K562 (cell line): ENCODE results near the gene RTN4. TPM values are rescaled to one million over a fixed set of nuclear protein-coding genes. Genes with fewer than 3 reads are reported as not detected.
A peak's percentile ranks its signal among the peaks of the same experiment; 100 is the strongest.

Experiments used
- CBFB ChIP-seq: sonication (generic); formaldehyde crosslinking; IDR thresholded peaks from 2 replicates; pipeline ENCODE4 v1.4.0; 2020; ENCODE audit warnings: mild to moderate bottlenecking, missing genetic modification reagents
- CHD1 ChIP-seq: fragments of 200-600 bp; sonication (generic); IDR thresholded peaks from one replicate; pipeline ENCODE4 v1.6.1; 2012; ENCODE audit warnings: mild to moderate bottlenecking, moderate library complexity, low read length, inconsistent platforms
- E2F1 ChIP-seq: sonication (generic); formaldehyde crosslinking; IDR thresholded peaks from 2 replicates; pipeline ENCODE4 v1.8.1; 2023; ENCODE audit warnings: mild to moderate bottlenecking, missing genetic modification reagents, moderate library complexity
- ELF2 ChIP-seq: fragments of 250-450 bp; sonication (Bioruptor Pico); IDR thresholded peaks from 2 replicates; pipeline ENCODE4 v1.5.0; 2021; ENCODE audit warnings: mild to moderate bottlenecking
- FOXJ2 ChIP-seq: fragments of 200-800 bp; sonication (Bioruptor generic); IDR thresholded peaks from 2 replicates; pipeline ENCODE4 v1.6.1; 2016; ENCODE audit warnings: missing genetic modification characterization, missing compliant biosample characterization
- FOXJ3 ChIP-seq: sonication (generic); formaldehyde crosslinking; IDR thresholded peaks from 2 replicates; pipeline ENCODE4 v1.4.0; 2020; ENCODE audit warnings: mild to moderate bottlenecking, missing genetic modification reagents
- HDAC6 ChIP-seq: IDR thresholded peaks from 2 replicates; pipeline ENCODE4 v1.6.1; 2012; ENCODE audit warnings: low read depth, mild to moderate bottlenecking, control low read depth, inconsistent platforms, low read length, moderate library complexity
- IRF9 ChIP-seq: fragments of 450-650 bp; IDR thresholded peaks from 2 replicates; pipeline ENCODE4 v1.6.1; 2016; ENCODE audit warnings: missing biosample characterization, missing genetic modification characterization
- PRMT5 ChIP-seq: sonication (generic); formaldehyde crosslinking; IDR thresholded peaks from 2 replicates; pipeline ENCODE4 v1.5.0; 2020; ENCODE audit warnings: missing genetic modification reagents
- SMARCA4 ChIP-seq: fragments of 450-650 bp; IDR thresholded peaks from 2 replicates; pipeline ENCODE4 v1.6.1; 2016
- SNRNP70 ChIP-seq: fragments of 200-400 bp; formaldehyde crosslinking; optimal IDR thresholded peaks from 2 replicates; pipeline ENCODE3; 2017; ENCODE audit warnings: low read depth, low read length
- STAG1 ChIP-seq: sonication (generic); formaldehyde crosslinking; IDR thresholded peaks from 2 replicates; pipeline ENCODE4 v1.5.0; 2020; ENCODE audit warnings: missing genetic modification reagents, borderline replicate concordance
- THRAP3 ChIP-seq: fragments of 450-650 bp; IDR thresholded peaks from 2 replicates; pipeline ENCODE4 v1.6.1; 2016; ENCODE audit warnings: mild to moderate bottlenecking, inconsistent platforms, borderline replicate concordance
- ZKSCAN1 ChIP-seq: fragments of 150-350 bp; IDR thresholded peaks from 2 replicates; pipeline ENCODE4 v1.6.1; 2016; ENCODE audit warnings: low read depth, low read length
- ZNF263 ChIP-seq: sonication (generic); formaldehyde crosslinking; IDR thresholded peaks from 2 replicates; pipeline ENCODE4 v1.8.0; 2022; ENCODE audit warnings: mild to moderate bottlenecking, missing genetic modification reagents, borderline replicate concordance
- ZNF282 ChIP-seq: sonication (generic); formaldehyde crosslinking; IDR thresholded peaks from 2 replicates; pipeline ENCODE4 v1.8.1; 2023; ENCODE audit warnings: missing genetic modification reagents
- polyA plus RNA-seq, 8 experiments: library from polyadenylated mRNA; depleted of rRNA in 4 of 8; stranded (reverse) in 5 of 8; unstranded in 3 of 8; fragments of >200 nt; fragmentation: Nextera tagmentation in 2 of 8; fragmentation: Illumina TruSeq in 1 of 8; extraction: Ambion mirVana in 2 of 8; extraction: Trizol in 1 of 8; gene quantifications; 2 replicates each; pipeline versions ENCODE4 v1.2.1 to v1.2.3, GENCODE V29; 2011 to 2014; ENCODE audit warnings: inconsistent platforms in 1 of 8, missing spikeins in 1 of 8
- total RNA-seq, 7 experiments: library from RNA; depleted of rRNA in 6 of 7; stranded (reverse); fragments of >200 nt in 6 of 7; fragmentation: Illumina TruSeq in 2 of 7; extraction: Trizol in 2 of 7; gene quantifications; 2 replicates each; pipeline versions ENCODE4 v1.2.1 to v1.2.3, GENCODE V29; 2011 to 2021; ENCODE audit warnings: low replicate concordance in 1 of 7
- TF ChIP-seq, protein P1 (sequence below): fragments of 250-450 bp; sonication (Bioruptor Pico); IDR thresholded peaks from 2 replicates; pipeline ENCODE4 v1.8.0; 2022; ENCODE audit warnings: inconsistent platforms
- TF ChIP-seq, protein P2 (sequence below): fragments of 250-450 bp; sonication (Bioruptor Pico); IDR thresholded peaks from 2 replicates; pipeline ENCODE4 v1.4.0; 2020; ENCODE audit warnings: mild to moderate bottlenecking, moderate library complexity, borderline replicate concordance
- TF ChIP-seq, protein P3 (sequence below): fragments of 250-450 bp; sonication (Bioruptor Pico); IDR thresholded peaks from 2 replicates; pipeline ENCODE4 v1.5.0; 2021

The RTN4 gene
- total and polyA plus RNA-seq, 9 of the 15 experiments (the other 6 are each of a cell fraction or from before 2014, with no cell fraction given), result 73.0 to 248 (median 116) TPM

- TF ChIP-seq E2F1 (CRISPR knock-in tag) (peak; percentile 58; the same call in 1 of the 2 replicates), ZKSCAN1 (peak; percentile 83), PRMT5 (CRISPR knock-in tag) (no peak), STAG1 (CRISPR knock-in tag) (no peak), IRF9 (tag) (no peak), ZNF263 (CRISPR knock-in tag) (peak; percentile 56; the same call in 1 of the 2 replicates), HDAC6 (no peak), SNRNP70 (no peak), ELF2 (CRISPR knock-in tag) (no peak), ZNF282 (no peak), FOXJ3 (no peak), THRAP3 (no peak), CBFB (CRISPR knock-in tag) (peak; percentile 77; the same call in 1 of the 2 replicates), CHD1 (no peak), FOXJ2 (no peak), SMARCA4 (peak; percentile 14; the same call in 1 of the 2 replicates)
- TF ChIP-seq, protein P1, sequence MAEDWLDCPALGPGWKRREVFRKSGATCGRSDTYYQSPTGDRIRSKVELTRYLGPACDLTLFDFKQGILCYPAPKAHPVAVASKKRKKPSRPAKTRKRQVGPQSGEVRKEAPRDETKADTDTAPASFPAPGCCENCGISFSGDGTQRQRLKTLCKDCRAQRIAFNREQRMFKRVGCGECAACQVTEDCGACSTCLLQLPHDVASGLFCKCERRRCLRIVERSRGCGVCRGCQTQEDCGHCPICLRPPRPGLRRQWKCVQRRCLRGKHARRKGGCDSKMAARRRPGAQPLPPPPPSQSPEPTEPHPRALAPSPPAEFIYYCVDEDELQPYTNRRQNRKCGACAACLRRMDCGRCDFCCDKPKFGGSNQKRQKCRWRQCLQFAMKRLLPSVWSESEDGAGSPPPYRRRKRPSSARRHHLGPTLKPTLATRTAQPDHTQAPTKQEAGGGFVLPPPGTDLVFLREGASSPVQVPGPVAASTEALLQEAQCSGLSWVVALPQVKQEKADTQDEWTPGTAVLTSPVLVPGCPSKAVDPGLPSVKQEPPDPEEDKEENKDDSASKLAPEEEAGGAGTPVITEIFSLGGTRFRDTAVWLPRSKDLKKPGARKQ (CRISPR knock-in tag), result no peak
- TF ChIP-seq, protein P2, sequence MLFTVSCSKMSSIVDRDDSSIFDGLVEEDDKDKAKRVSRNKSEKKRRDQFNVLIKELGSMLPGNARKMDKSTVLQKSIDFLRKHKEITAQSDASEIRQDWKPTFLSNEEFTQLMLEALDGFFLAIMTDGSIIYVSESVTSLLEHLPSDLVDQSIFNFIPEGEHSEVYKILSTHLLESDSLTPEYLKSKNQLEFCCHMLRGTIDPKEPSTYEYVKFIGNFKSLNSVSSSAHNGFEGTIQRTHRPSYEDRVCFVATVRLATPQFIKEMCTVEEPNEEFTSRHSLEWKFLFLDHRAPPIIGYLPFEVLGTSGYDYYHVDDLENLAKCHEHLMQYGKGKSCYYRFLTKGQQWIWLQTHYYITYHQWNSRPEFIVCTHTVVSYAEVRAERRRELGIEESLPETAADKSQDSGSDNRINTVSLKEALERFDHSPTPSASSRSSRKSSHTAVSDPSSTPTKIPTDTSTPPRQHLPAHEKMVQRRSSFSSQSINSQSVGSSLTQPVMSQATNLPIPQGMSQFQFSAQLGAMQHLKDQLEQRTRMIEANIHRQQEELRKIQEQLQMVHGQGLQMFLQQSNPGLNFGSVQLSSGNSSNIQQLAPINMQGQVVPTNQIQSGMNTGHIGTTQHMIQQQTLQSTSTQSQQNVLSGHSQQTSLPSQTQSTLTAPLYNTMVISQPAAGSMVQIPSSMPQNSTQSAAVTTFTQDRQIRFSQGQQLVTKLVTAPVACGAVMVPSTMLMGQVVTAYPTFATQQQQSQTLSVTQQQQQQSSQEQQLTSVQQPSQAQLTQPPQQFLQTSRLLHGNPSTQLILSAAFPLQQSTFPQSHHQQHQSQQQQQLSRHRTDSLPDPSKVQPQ (CRISPR knock-in tag), result no peak
- TF ChIP-seq, protein P3, sequence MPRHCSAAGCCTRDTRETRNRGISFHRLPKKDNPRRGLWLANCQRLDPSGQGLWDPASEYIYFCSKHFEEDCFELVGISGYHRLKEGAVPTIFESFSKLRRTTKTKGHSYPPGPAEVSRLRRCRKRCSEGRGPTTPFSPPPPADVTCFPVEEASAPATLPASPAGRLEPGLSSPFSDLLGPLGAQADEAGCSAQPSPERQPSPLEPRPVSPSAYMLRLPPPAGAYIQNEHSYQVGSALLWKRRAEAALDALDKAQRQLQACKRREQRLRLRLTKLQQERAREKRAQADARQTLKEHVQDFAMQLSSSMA, result no peak
Measured at GRCh38 chr2:55049043-55049820, 1.0 kb downstream of the RTN4 start (continued).
